Stimulated activated CD4-positive, alpha-beta T cell treated with anti-CD3 and anti-CD28 coated beads, Interleukin-4, amount 100 ng/mL, for 24 hours (primary cell): ENCODE results near the gene FAM78A.
A peak's percentile ranks its signal among the peaks of the same experiment; 100 is the strongest.
"Not testable (repeated sequence)": the region's sequence is repeated elsewhere in the genome, so short reads cannot be mapped to it uniquely, and the experiment has no call there.

Source experiments
- DNase-seq: peaks from one replicate; pipeline ENCODE4 v3.0.0-alpha.2; 2020

Gene FAM78A

DNA sequence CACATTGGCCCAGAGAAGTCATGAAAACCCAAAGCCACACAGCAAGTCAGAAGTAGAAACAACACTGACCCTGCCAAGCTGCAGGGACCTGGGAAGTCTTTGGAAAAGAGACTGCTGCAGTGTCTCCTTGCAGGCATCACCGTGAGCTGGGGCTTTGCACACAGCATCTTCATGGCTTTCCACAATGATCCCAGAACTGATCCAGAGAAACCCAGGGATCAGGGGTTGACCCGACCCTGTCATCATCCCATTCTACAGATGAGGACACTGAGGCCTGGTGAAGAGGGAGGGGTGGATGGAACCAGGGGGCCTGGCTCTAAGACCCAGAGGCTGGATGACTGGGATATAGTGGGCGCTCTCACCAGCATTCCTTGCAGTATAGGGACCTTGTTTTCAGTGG is 4.3 kb upstream of the FAM78A start:
- no peak for DNase-seq

GRCh38 chr9:131279863-131280570 is 3.7 kb upstream of the FAM78A start:
- DNase-seq = no peak

- no peak for DNase-seq
Observed at GRCh38 chr9:131279196-131279862, 3.0 kb upstream of the FAM78A start.

GRCh38 chr9:131278702-131279111 is 2.4 kb upstream of the FAM78A start:
- DNase-seq = no peak

GRCh38 chr9:131277910-131278701 is 1.8 kb upstream of the FAM78A start:
- peak; percentile 76 for DNase-seq

DNA sequence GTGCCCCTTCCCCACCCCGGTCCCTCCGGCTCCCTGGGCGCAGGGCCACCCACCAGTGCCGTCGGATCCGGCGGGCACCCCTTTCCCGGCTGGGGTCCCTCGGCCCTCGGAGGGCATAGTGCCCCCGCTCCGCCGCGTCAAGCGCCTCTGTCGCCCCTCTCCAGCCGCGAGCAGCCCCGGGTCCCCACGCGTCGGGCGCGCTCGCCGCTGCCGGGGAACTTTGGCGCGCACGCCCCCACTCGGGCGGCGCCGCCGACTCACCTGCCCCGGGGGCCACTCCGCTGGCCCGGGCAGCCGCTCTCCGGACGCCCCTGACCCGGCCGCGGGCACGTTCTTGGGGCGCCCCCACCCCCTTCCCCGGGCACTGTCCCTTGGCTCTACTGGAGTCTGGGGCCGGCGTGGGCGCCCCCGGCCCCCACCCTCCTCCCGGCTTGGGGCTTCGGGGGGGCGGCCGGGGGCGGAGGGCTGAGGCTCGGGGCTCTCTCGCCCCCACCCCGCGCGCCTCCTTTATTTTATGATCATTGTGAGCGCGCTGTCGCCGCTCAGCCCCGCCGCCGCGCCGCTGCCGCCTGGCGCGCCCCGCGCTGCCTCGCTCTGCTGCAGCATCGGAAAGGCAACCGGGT is 1.1 kb upstream of the FAM78A start:
- DNase-seq = no peak

DNA sequence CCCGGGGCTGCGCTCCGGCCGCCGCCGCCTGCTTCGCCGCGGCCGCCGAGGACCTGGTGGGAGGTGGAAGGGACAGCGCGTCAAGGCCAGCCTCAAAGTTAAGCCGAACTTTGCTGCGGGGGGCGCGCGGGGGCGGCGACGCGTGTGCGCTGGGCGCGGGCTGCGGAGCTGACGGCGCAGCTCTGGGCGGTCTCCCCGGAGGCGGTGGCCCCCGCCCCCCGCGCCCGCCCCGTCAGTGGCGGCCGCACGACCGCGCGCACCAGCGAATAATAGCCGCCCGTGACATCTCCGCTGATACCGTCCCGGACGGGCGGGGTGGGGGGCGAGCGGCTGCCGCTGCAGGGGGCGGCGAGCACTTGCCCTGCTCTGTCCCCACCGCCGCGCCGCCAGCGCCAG is 579 bp upstream of the FAM78A start:
- DNase-seq = peak; percentile 31

DNA sequence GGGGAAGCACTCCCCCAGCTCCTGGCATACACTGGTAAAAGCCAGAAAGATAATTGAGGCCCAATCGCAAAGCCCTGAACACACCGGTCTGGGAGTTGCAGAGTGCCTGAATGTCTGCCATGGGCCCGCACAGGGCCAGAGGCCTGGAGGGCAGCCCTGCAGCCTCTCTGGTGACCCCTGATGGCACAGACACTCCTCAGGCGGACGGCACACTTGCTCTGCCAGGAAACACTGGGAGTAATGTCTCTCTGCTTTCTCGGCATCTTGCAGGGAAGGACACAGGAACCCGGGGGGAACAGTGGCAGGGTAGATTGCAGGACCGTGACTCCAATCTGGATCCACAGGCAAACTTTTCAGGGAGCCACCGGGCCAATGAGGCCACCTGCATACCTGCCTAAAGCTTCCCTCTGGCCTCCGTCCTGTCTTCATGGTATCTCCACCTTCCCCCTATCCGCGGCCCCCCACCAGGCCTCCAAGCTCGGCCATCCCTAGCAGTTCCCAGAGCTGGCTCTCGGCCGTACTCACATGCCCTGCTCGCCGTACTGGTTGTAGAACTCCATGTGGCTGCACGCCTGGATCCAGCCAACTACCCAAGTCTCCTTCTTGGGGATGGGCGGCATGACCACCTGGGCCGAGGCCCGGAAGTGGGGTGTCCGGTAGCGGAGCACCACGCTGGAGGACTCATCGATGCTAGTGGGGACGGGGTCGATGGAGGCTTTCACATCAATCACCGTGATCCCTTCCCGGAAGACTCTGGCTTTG is 797 bp downstream of the FAM78A start:
- DNase-seq = peak; percentile 25

DNA sequence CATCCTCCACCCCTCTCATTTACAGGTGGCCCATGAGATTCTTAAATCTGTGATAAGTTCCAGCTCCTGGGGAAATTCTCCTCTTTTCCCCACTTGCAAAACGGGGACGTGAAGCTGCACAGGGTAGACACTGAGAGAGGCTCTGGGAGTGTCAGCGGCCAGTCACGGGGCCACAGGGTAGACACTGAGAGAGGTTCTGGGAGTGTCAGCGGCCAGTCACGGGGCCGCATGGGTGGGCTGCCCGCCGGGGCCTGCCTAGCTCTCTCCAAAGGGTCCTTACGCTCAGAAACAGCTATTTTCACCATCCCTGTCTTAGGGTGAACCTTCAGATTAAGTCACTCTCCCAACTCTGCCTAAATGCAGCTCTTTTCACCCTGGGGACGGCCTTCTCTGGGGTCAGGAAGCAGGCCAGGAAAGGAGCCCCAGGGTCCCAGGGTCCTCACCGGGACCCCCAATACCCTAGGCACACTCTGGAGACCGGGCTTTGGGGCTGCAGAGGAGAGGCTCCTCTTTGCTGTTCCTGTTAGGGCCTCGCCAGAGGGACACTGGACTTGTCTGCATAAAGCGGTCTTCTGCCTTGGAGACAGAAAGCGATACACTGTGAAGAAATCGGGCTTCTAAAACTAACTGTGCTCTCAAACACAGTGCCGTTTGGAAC is 1.5 kb downstream of the FAM78A start:
- peak; percentile 36 for DNase-seq

DNA sequence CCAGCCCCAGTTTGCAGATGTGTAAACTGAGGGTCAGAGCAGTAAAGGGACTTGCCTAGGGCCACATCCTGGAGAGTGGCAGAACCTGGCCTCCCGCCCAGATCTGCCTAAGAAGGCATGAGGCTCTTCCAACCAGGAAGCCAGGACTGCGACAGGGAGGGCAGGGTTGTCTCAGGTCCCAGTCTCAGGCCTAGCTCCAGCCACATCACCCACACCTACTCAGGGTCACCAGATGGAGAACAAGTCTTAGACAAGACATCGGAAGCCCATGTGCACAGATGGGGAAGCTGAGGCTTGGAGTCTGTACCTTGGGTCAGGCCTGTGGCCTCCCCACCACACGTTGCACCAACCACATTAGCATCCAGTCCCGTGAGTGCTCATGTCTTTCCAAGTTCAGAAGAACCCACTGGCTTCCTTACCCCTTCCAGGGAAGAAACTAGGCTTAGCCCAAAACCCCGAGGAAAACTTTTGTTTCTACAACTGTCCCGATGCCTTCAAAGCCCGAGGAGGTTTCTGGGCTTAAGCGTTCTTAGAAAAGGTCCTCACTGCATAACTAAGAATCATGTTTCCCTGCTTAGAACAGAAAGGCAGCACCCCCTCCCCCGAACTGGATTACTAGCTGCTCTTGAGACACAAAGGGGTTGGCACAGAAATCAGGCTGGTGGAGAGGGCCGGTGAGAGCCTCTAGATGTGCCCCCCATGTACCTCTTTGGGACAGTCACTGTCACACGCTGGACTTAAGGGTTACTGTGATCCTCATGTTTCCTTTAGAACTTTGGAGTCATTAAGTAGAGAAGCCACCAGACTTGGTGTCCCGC is 2.2 kb downstream of the FAM78A start:
- no peak for DNase-seq

DNA sequence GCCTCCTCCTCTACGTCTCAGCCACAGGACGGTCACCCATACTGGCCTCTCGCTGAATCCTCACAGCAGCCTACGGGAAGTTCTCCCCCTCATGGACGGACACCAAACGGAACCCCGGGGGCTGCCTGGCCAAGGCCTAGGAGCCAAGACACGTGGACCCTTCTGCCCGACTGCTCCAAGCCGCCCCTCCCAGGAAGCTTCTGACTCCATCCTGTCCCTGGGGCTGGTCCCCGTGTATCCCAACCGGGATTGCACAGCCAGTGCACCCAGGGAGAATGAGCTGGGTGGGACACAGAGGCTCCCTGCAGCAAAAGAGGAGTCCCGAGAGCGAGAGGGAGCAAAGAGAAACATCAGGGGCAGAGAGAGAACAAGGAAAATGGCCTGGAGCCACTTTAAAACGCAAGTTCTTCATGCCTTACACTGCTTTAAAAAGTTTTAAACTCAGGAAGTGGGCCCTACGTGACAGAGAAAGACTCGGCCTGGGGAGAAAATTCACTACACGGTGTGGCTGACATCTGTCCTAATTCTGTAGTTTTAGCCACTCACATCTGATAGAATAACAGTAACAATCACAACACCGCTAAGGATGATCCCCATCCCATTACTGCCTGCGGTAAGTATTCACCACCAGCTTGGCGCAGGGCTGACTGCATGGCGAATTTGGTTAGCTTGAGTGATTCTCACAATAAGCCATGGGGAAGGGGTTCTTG is 3.0 kb downstream of the FAM78A start:
- peak; percentile 25 for DNase-seq

- DNase-seq = no peak
Observed at GRCh38 chr9:131272212-131272611, 4.1 kb downstream of the FAM78A start.

DNA sequence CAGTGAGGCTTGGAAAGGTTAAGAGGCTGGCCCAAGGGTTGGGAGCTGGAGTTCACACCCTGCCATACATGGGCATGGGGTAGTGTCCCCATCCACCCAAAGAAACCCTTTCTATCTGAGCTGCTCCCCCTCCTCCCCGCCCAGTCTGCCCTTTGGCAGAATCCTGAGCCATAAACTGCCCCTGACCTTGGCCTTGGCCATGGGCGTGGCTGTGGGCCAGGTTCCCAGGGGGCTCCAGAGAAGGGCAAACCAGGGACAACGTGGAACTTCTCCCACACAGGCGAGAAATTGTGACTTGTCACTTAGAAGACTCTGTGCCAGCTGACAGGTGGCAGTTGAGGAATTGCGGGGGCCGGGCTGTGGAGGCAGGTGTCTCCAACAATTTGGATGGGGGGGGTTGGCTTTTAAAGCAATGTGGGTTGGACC is 4.8 kb downstream of the FAM78A start:
- no peak for DNase-seq

- DNase-seq = not testable (repeated sequence)
Observed at GRCh38 chr9:131271016-131271273, 5.4 kb downstream of the FAM78A start.

DNA sequence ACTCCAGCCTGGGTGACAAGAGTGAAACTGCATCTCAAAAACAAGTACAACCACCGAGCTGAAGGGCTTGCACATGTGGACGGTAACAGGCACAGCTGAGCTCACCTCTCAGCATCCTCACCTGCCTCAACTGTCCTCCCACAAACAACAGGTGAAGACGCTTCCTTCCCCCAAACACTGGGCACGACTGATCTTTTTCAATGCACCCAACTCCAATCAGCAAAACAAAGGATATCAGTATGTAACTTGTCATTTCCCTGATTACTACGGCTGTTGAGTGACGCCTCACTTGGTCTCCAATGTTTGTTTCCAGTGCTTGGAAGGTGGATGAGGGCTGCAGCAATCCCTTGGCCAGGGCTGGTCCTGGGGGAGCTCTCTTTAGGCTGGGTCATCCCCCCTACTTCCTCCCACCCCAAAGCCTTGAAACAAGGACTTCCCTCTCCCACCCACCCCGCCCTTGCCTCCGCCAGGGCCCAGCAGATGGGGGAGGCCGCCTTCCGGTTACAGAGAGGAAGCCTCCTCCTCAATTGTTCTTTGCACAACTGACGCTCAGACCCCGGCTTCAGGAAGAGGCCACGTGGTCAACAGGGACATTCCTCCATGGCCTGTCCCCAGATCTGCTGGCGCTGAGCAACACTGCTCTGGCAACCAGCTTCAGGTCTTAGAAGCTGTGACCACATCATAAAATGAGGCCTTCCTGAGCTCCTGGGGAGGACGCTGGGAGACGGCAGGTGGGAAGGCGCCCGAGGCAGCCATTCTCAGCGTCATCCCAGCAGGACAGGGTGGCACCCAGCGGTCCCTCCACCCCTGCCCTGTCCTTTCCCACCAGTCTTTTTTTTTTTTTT is 5.9 kb downstream of the FAM78A start:
- peak; percentile 52 for DNase-seq

GRCh38 chr9:131266266-131267229 is 9.8 kb downstream of the FAM78A start:
- DNase-seq = peak; percentile 58

DNA sequence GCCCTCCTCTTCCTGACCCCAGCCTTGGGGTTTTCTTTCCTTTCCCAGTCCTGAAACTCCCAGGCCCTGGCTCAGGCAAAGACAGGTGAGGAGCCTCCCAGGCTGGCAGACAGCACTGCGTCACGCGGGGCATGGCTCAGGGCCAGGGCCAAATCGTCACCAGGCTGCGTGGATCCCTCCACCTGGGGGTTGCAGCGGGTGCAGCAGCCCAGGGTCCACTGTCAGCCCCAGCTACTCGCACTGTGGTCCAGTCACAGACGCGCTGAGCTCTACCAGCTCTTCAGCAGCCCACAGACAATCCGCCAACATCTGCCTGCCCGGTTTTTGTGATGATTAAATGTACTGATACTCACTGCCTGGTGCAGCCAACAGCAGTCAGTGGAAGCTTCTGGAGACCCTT is 12.1 kb downstream of the FAM78A start:
- DNase-seq = peak; percentile 37

GRCh38 chr9:131263701-131264100 is 12.6 kb downstream of the FAM78A start:
- no peak for DNase-seq

GRCh38 chr9:131263033-131263343 is 13.3 kb downstream of the FAM78A start:
- not testable (repeated sequence) for DNase-seq
